Naive B cell (primary cell): ENCODE results near the gene USH2A. TPM values are rescaled to one million over a fixed set of nuclear protein-coding genes. Genes with fewer than 3 reads are reported as not detected.
A peak's percentile ranks its signal among the peaks of the same experiment; 100 is the strongest.

Experiments
- ATAC-seq, 2 donors: fragments of 150-1000 bp; cut with Tn5 transposase; 2 replicates each; pipeline ENCODE4 v1.10.0; 2021; ENCODE audit warnings: low read depth in 2 of 2, mild to moderate bottlenecking in 2 of 2, moderate library complexity in 2 of 2
- DNase-seq: peaks from one replicate; pipeline ENCODE4 v3.0.0; 2022
- H3K27ac Mint-ChIP-seq, 6 donors: one replicate each; pipeline ENCODE4 v1.8.0; 2020 to 2022; ENCODE audit warnings: mild to moderate bottlenecking in 6 of 6, mixed read lengths in 6 of 6, moderate library complexity in 5 of 6, inconsistent platforms in 2 of 6
- H3K27me3 Mint-ChIP-seq, 3 donors: one replicate each; pipeline ENCODE4 v1.8.0; 2021 to 2022; ENCODE audit warnings: mixed read lengths in 3 of 3, mild to moderate bottlenecking in 1 of 3
- H3K36me3 Mint-ChIP-seq, 2 donors: one replicate each; pipeline ENCODE4 v1.8.0; 2020 to 2022; ENCODE audit warnings: mixed read lengths in 2 of 2, inconsistent platforms in 1 of 2, mild to moderate bottlenecking in 1 of 2
- H3K4me1 Mint-ChIP-seq, 3 donors: one replicate each; pipeline ENCODE4 v1.8.0; 2020 to 2022; ENCODE audit warnings: mixed read lengths in 3 of 3, inconsistent platforms in 1 of 3, mild to moderate bottlenecking in 1 of 3, moderate library complexity in 1 of 3
- H3K4me3 Mint-ChIP-seq, 8 donors: one replicate each; pipeline ENCODE4 v1.8.0; 2020 to 2022; ENCODE audit warnings: mild to moderate bottlenecking in 8 of 8, mixed read lengths in 8 of 8, moderate library complexity in 8 of 8, inconsistent platforms in 2 of 8
- H3K9me3 Mint-ChIP-seq, 7 donors: one replicate each; pipeline ENCODE4 v1.8.0; 2020 to 2022; ENCODE audit warnings: mixed read lengths in 7 of 7, mild to moderate bottlenecking in 5 of 7, inconsistent platforms in 2 of 7, moderate library complexity in 1 of 7
- polyA plus RNA-seq, 6 donors: library from polyadenylated mRNA; unstranded; fragments of 300-500 nt; fragmentation: Illumina TruSeq; gene quantifications; one replicate each; pipeline ENCODE4 v1.2.3, GENCODE V29; 2021; ENCODE audit warnings: low read depth in 6 of 6

The USH2A gene
- not detected for polyA plus RNA-seq

GRCh38 chr1:216422821-216423520 lies at the start of gene USH2A:
USH2A (minus strand) TSS chr1:216423448; CDS start chr1:216422336, 1,112 bp downstream.
- Mint-ChIP-seq H3K27me3 (no peaks in the 10 kb centered on the region), H3K4me1 (no peaks in the 10 kb centered on the region), H3K27ac (no peak within 1 kb of the TSS), H3K4me3 (no peak within 1 kb of the TSS), H3K36me3 (no peaks in the 10 kb centered on the region), H3K9me3 (peaks cover 0 to 3% (median 0%) of the 10 kb centered on the region in 7 donors)
- ATAC-seq (no peak), DNase-seq (no peak)

- H3K27ac Mint-ChIP-seq = no peak overlapping the region
- DNase-seq = no peak
- no peak overlapping the region for H3K4me3 Mint-ChIP-seq
- no peaks in the 10 kb centered on the region for H3K36me3 Mint-ChIP-seq
- no peak for ATAC-seq
- H3K27me3 Mint-ChIP-seq = no peaks in the 10 kb centered on the region
- no peaks in the 10 kb centered on the region for H3K4me1 Mint-ChIP-seq
- peaks cover 0 to 1% (median 0%) of the 10 kb centered on the region in 7 donors for H3K9me3 Mint-ChIP-seq
Observed at GRCh38 chr1:216466162-216466801, 43.0 kb upstream of the USH2A start.

GRCh38 chr1:216464489-216464888 lies 41.2 kb upstream of the USH2A start:
- H3K4me1 Mint-ChIP-seq = no peaks in the 10 kb centered on the region
- no peak overlapping the region for H3K27ac Mint-ChIP-seq
- H3K36me3 Mint-ChIP-seq = no peaks in the 10 kb centered on the region
- H3K4me3 Mint-ChIP-seq = no peak overlapping the region
- no peaks in the 10 kb centered on the region for H3K27me3 Mint-ChIP-seq
- ATAC-seq = no peak
- peaks cover 0 to 1% (median 0%) of the 10 kb centered on the region in 7 donors for H3K9me3 Mint-ChIP-seq
- no peak for DNase-seq

- DNase-seq = no peak
- Mint-ChIP-seq H3K27ac (peak overlapping the region in 1 of 6 donors; percentile 4), H3K36me3 (no peaks in the 10 kb centered on the region), H3K4me1 (no peaks in the 10 kb centered on the region), H3K4me3 (no peak overlapping the region), H3K27me3 (no peaks in the 10 kb centered on the region), H3K9me3 (peaks cover 0 to 1% (median 0%) of the 10 kb centered on the region in 7 donors)
- ATAC-seq = no peak
Observed at GRCh38 chr1:216462066-216462775, 39.0 kb upstream of the USH2A start.

- no peak for ATAC-seq
- H3K4me3 Mint-ChIP-seq = no peak overlapping the region
- H3K36me3 Mint-ChIP-seq = no peaks in the 10 kb centered on the region
- no peaks in the 10 kb centered on the region for H3K27me3 Mint-ChIP-seq
- no peak for DNase-seq
- H3K4me1 Mint-ChIP-seq = no peaks in the 10 kb centered on the region
- H3K9me3 Mint-ChIP-seq = peaks cover 0 to 1% (median 0%) of the 10 kb centered on the region in 7 donors
- H3K27ac Mint-ChIP-seq = peak overlapping the region in 1 of 6 donors; percentile 70
Observed at GRCh38 chr1:216461466-216461865, 38.2 kb upstream of the USH2A start.

- ATAC-seq (no peak), DNase-seq (no peak)
- H3K4me3 Mint-ChIP-seq = no peak overlapping the region
- H3K36me3 Mint-ChIP-seq = no peaks in the 10 kb centered on the region
- no peaks in the 10 kb centered on the region for H3K4me1 Mint-ChIP-seq
- H3K27ac Mint-ChIP-seq = no peak overlapping the region
- peaks cover 0 to 3% (median 0%) of the 10 kb centered on the region in 7 donors for H3K9me3 Mint-ChIP-seq
- H3K27me3 Mint-ChIP-seq = no peaks in the 10 kb centered on the region
Observed at GRCh38 chr1:216459651-216460207, 36.5 kb upstream of the USH2A start.

- H3K36me3 Mint-ChIP-seq = no peaks in the 10 kb centered on the region
- DNase-seq (no peak), ATAC-seq (no peak)
- no peaks in the 10 kb centered on the region for H3K27me3 Mint-ChIP-seq
- H3K27ac Mint-ChIP-seq = no peak overlapping the region
- no peak overlapping the region for H3K4me3 Mint-ChIP-seq
- peaks cover 0 to 6% (median 0%) of the 10 kb centered on the region in 7 donors for H3K9me3 Mint-ChIP-seq
- peaks cover 0 to 5% (median 3%) of the 10 kb centered on the region in 3 donors for H3K4me1 Mint-ChIP-seq
Observed at GRCh38 chr1:216458812-216459211, 35.6 kb upstream of the USH2A start.

- Mint-ChIP-seq H3K4me3 (no peak overlapping the region), H3K27me3 (no peaks in the 10 kb centered on the region), H3K27ac (no peak overlapping the region), H3K9me3 (peaks cover 0 to 12% (median 0%) of the 10 kb centered on the region in 7 donors), H3K36me3 (no peaks in the 10 kb centered on the region), H3K4me1 (peaks cover 0 to 7% (median 3%) of the 10 kb centered on the region in 3 donors)
- DNase-seq (no peak), ATAC-seq (no peak)
Observed at GRCh38 chr1:216457356-216457755, 34.1 kb upstream of the USH2A start.

- H3K4me3 Mint-ChIP-seq = no peak overlapping the region
Observed at GRCh38 chr1:216456682-216457081, 33.4 kb upstream of the USH2A start.

GRCh38 chr1:216453777-216454176 lies 30.5 kb upstream of the USH2A start:
- no peak for DNase-seq
- H3K9me3 Mint-ChIP-seq = peaks cover 0 to 12% (median 0%) of the 10 kb centered on the region in 7 donors
- no peak for ATAC-seq

More at GRCh38 chr1:216456682-216457081, 33.4 kb upstream of the USH2A start:
- DNase-seq (no peak), ATAC-seq (no peak)
- Mint-ChIP-seq H3K4me1 (peaks cover 0 to 7% (median 3%) of the 10 kb centered on the region in 3 donors), H3K9me3 (peaks cover 0 to 12% (median 0%) of the 10 kb centered on the region in 7 donors), H3K27me3 (no peaks in the 10 kb centered on the region), H3K27ac (peak overlapping the region in 1 of 6 donors; percentile 36), H3K36me3 (no peaks in the 10 kb centered on the region)

GRCh38 chr1:216450227-216450626 lies 27.0 kb upstream of the USH2A start:
- no peak for DNase-seq
- H3K9me3 Mint-ChIP-seq = peaks cover 0 to 12% (median 0%) of the 10 kb centered on the region in 7 donors

More at GRCh38 chr1:216453777-216454176, 30.5 kb upstream of the USH2A start:
- Mint-ChIP-seq H3K4me3 (no peak overlapping the region), H3K27me3 (no peaks in the 10 kb centered on the region), H3K36me3 (no peaks in the 10 kb centered on the region), H3K4me1 (peaks cover 0 to 7% (median 3%) of the 10 kb centered on the region in 3 donors), H3K27ac (no peak overlapping the region)

GRCh38 chr1:216448011-216448510 lies 24.8 kb upstream of the USH2A start:
- ATAC-seq = no peak
- no peaks in the 10 kb centered on the region for H3K27me3 Mint-ChIP-seq
- H3K27ac Mint-ChIP-seq = no peak overlapping the region
- no peak overlapping the region for H3K4me3 Mint-ChIP-seq
- H3K4me1 Mint-ChIP-seq = no peaks in the 10 kb centered on the region
- no peak for DNase-seq
- no peaks in the 10 kb centered on the region for H3K36me3 Mint-ChIP-seq
- peaks cover 0 to 2% (median 0%) of the 10 kb centered on the region in 7 donors for H3K9me3 Mint-ChIP-seq

More at GRCh38 chr1:216450227-216450626, 27.0 kb upstream of the USH2A start:
- H3K4me1 Mint-ChIP-seq = peaks cover 0 to 7% (median 3%) of the 10 kb centered on the region in 3 donors
- H3K4me3 Mint-ChIP-seq = no peak overlapping the region
- H3K27ac Mint-ChIP-seq = no peak overlapping the region
- no peak for ATAC-seq
- no peaks in the 10 kb centered on the region for H3K27me3 Mint-ChIP-seq
- H3K36me3 Mint-ChIP-seq = no peaks in the 10 kb centered on the region

GRCh38 chr1:216437603-216438002 lies 14.4 kb upstream of the USH2A start:
- H3K27me3 Mint-ChIP-seq = no peaks in the 10 kb centered on the region
- H3K9me3 Mint-ChIP-seq = no peaks in the 10 kb centered on the region
- no peak overlapping the region for H3K4me3 Mint-ChIP-seq
- no peak overlapping the region for H3K27ac Mint-ChIP-seq
- no peaks in the 10 kb centered on the region for H3K36me3 Mint-ChIP-seq
- DNase-seq = no peak
- H3K4me1 Mint-ChIP-seq = peaks cover 5 to 7% (median 6%) of the 10 kb centered on the region in 3 donors
- no peak for ATAC-seq
